ENCODE results near the gene ESR2.

DNA sequence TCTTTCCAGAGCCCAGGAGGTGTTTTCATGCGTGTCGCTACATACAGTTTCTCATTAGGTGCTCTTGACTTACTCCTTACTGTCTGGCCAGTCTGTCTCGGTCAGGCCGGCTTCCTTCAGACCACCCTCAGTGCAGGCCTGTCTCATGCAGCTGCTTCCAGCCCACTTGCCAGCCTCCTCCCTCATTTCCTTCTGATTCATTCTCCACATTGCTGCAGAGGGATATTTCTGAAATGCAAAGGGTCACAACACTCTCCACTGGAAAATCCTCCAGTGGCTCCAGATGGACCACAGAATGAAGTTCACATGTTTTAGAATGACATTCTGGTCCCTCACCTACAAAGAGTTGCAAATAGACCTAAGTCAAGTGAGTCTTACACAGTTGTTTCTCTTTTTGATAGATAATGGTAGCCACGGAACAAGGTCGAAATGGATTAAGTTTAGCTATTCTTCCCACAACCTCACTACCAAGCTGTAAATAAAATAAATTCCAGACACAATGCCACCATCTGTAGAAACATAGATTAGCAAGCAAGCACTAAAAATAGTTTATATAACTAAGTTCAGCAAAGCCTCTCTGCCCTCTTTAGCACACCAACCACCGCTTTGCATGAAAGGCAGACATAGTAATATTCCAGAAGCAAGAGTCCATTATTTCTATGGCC lies 146.9 kb downstream of the ESR2 start:
- TF ChIP-seq, protein P1, sequence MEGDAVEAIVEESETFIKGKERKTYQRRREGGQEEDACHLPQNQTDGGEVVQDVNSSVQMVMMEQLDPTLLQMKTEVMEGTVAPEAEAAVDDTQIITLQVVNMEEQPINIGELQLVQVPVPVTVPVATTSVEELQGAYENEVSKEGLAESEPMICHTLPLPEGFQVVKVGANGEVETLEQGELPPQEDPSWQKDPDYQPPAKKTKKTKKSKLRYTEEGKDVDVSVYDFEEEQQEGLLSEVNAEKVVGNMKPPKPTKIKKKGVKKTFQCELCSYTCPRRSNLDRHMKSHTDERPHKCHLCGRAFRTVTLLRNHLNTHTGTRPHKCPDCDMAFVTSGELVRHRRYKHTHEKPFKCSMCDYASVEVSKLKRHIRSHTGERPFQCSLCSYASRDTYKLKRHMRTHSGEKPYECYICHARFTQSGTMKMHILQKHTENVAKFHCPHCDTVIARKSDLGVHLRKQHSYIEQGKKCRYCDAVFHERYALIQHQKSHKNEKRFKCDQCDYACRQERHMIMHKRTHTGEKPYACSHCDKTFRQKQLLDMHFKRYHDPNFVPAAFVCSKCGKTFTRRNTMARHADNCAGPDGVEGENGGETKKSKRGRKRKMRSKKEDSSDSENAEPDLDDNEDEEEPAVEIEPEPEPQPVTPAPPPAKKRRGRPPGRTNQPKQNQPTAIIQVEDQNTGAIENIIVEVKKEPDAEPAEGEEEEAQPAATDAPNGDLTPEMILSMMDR (IDR thresholded peaks at IDR 0.05; ENCODE audit: low read depth, low read length, poor library complexity, severe bottlenecking), result no peak
- TF ChIP-seq EZH2phosphoT487 (IDR thresholded peaks at IDR 0.05; ENCODE audit: borderline replicate concordance, low read length), result no peak

All from DOHH2 (cell line).